HL-60 (cell line): Measurements from ENCODE around the gene MYEOV.

ENCODE experiments used
- GABPA ChIP-seq: IDR thresholded peaks from 2 replicates; pipeline ENCODE4 v1.6.1; 2012; ENCODE audit warnings: low read depth
- TF ChIP-seq, protein P1 (sequence below): IDR thresholded peaks from one replicate; pipeline ENCODE4 v1.5.1; 2011; ENCODE audit warnings: low read length, control low read depth, inconsistent platforms; ENCODE audit not compliant: insufficient read depth

DNA sequence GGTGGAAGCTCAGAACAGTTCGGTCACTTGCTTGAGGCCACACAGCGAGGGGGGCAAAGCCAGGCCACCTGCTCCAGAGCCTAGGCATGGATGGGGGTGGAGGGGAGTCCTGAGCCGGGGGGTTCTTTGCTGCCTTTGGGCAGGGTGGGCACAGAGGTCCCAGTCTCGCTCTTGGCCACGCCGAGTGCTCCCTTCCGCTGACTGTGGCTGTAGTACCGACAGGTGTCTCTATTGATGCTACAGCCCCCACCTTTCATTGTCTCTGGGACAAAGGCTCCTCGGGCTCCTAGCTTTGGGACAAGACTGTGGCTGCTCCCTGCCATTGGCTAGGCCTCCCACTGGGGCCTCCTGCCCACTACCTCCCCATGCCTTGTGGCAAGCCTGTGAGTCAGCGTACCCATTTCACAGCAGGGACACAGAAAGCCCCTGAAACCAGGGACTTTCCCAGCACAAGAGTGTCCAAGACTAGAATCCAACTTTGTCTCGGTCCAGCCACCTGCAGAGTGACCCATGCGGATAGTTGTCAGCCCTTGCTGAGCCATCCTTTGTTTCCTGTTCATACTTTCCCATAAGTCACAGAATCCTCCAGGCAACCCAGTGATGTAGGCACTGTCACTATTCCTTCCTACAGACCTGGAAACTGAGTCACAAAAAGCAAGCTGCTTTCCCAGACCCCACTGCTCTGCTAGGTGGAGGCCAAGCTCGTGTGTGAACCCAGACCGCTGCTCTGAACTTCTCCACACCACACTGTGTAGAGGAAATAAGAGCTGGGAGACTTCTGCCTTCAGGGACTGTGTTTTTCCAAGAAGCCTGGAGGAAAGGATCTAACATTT lies 17.2 kb downstream of the MYEOV start:
- TF ChIP-seq, protein P1, sequence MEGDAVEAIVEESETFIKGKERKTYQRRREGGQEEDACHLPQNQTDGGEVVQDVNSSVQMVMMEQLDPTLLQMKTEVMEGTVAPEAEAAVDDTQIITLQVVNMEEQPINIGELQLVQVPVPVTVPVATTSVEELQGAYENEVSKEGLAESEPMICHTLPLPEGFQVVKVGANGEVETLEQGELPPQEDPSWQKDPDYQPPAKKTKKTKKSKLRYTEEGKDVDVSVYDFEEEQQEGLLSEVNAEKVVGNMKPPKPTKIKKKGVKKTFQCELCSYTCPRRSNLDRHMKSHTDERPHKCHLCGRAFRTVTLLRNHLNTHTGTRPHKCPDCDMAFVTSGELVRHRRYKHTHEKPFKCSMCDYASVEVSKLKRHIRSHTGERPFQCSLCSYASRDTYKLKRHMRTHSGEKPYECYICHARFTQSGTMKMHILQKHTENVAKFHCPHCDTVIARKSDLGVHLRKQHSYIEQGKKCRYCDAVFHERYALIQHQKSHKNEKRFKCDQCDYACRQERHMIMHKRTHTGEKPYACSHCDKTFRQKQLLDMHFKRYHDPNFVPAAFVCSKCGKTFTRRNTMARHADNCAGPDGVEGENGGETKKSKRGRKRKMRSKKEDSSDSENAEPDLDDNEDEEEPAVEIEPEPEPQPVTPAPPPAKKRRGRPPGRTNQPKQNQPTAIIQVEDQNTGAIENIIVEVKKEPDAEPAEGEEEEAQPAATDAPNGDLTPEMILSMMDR = no peak
- TF ChIP-seq GABPA = no peak
